GM12874 (cell line): ENCODE data around the gene OAS1.

Experiments used
- CTCF ChIP-seq: IDR thresholded peaks from 2 replicates; pipeline ENCODE4 v1.5.1; 2011; ENCODE audit warnings: low read depth, mild to moderate bottlenecking, control low read depth, low read length, moderate library complexity; ENCODE audit not compliant: insufficient read depth

The OAS1 gene

GRCh38 chr12:112906712-112907414 lies at the start of gene OAS1:
OAS1 (plus strand) TSS chr12:112906962; CDS start chr12:112907040, 78 bp downstream.
- TF ChIP-seq CTCF = no peak

- no peak for TF ChIP-seq CTCF
Measured at GRCh38 chr12:112859291-112859690, 47.5 kb upstream of the OAS1 start.

GRCh38 chr12:112860181-112860580 lies 46.6 kb upstream of the OAS1 start:
- no peak for TF ChIP-seq CTCF

- TF ChIP-seq CTCF = no peak
Measured at GRCh38 chr12:112861284-112861683, 45.5 kb upstream of the OAS1 start.

- TF ChIP-seq CTCF = no peak
Measured at GRCh38 chr12:112862636-112863290, 44.0 kb upstream of the OAS1 start.

- TF ChIP-seq CTCF = no peak
Measured at GRCh38 chr12:112868459-112869041, 38.2 kb upstream of the OAS1 start.

- TF ChIP-seq CTCF = no peak
Measured at GRCh38 chr12:112869091-112869490, 37.7 kb upstream of the OAS1 start.
